HepG2 (cell line): ENCODE measurements around the gene SETD5. TPM values are rescaled to one million over a fixed set of nuclear protein-coding genes. Genes with fewer than 3 reads are reported as not detected.

Experiments used
- EEA1 ChIP-seq: sonication (generic); formaldehyde crosslinking; IDR thresholded peaks from 2 replicates; pipeline ENCODE4 v1.5.1; 2020; ENCODE audit warnings: mild to moderate bottlenecking, missing genetic modification reagents, borderline replicate concordance
- HNRNPK ChIP-seq: fragments of 200-400 bp; formaldehyde crosslinking; IDR thresholded peaks from 2 replicates; pipeline ENCODE4 v1.6.1; 2018; ENCODE audit warnings: low read length, low read depth, moderate library complexity, mild to moderate bottlenecking; ENCODE audit not compliant: poor library complexity, severe bottlenecking
- MIER3 ChIP-seq: IDR thresholded peaks from 2 replicates; pipeline ENCODE4 v1.6.1; 2016; ENCODE audit warnings: missing compliant biosample characterization, borderline replicate concordance
- RCOR2 ChIP-seq: IDR thresholded peaks from 2 replicates; pipeline ENCODE4 v1.6.1; 2016; ENCODE audit warnings: missing biosample characterization, missing genetic modification reagents
- SP1 ChIP-seq, 2 experiments: fragments of 450-650 bp in 1 of 2; sonication (generic) in 1 of 2; formaldehyde crosslinking in 1 of 2; IDR thresholded peaks; 2 replicates each; pipeline versions ENCODE4 v1.4.0 to v1.6.1; 2016 to 2020; ENCODE audit warnings: missing genetic modification reagents in 1 of 2
- ZBTB49 ChIP-seq: sonication (generic); formaldehyde crosslinking; IDR thresholded peaks from 2 replicates; pipeline ENCODE4 v1.4.0; 2020; ENCODE audit warnings: missing genetic modification reagents, borderline replicate concordance
- ZNF343 ChIP-seq: sonication (generic); formaldehyde crosslinking; IDR thresholded peaks from 2 replicates; pipeline ENCODE4 v1.4.0; 2020; ENCODE audit warnings: mild to moderate bottlenecking, missing genetic modification reagents
- ZNF431 ChIP-seq: sonication (generic); formaldehyde crosslinking; IDR thresholded peaks from 2 replicates; pipeline ENCODE4 v1.9.0; 2022; ENCODE audit warnings: missing genetic modification reagents, low read depth, mild to moderate bottlenecking, borderline replicate concordance
- ZXDC ChIP-seq: sonication (generic); formaldehyde crosslinking; IDR thresholded peaks from 2 replicates; pipeline ENCODE4 v1.5.0; 2020; ENCODE audit warnings: mild to moderate bottlenecking, missing genetic modification reagents
- polyA plus RNA-seq, 8 experiments: library from polyadenylated mRNA; depleted of rRNA in 3 of 8; stranded (reverse) in 7 of 8; unstranded in 1 of 8; fragments of >200 nt; fragmentation: Illumina TruSeq in 4 of 8; extraction: Trizol in 4 of 8; gene quantifications; 2 replicates each; pipeline versions ENCODE4 v1.2.1 to v1.2.3, GENCODE V29; 2011 to 2016; ENCODE audit warnings: low read depth in 4 of 8, missing spikeins in 1 of 8, mixed read lengths in 1 of 8; ENCODE audit not compliant: insufficient read depth in 1 of 8
- total RNA-seq, 5 experiments: library from RNA; depleted of rRNA; stranded (reverse); fragments of >200 nt; fragmentation: Illumina TruSeq; extraction: Trizol; gene quantifications; 2 replicates each; pipeline ENCODE4 v1.2.3, GENCODE V29; 2016; ENCODE audit warnings: low read depth in 1 of 5
- TF ChIP-seq, protein P1 (sequence below): sonication (generic); formaldehyde crosslinking; IDR thresholded peaks from 2 replicates; pipeline ENCODE4 v1.4.0; 2020; ENCODE audit warnings: missing genetic modification reagents, borderline replicate concordance
- TF ChIP-seq, protein P2 (sequence below): sonication (generic); formaldehyde crosslinking; IDR thresholded peaks from 2 replicates; pipeline ENCODE4 v1.4.0; 2020; ENCODE audit warnings: missing genetic modification reagents, borderline replicate concordance

The SETD5 gene
- total and polyA plus RNA-seq, 2 of the 13 experiments (the other 11 are each of a cell fraction or from before 2014, with no cell fraction given) = 46.8 to 95.8 TPM

- TF ChIP-seq, protein P1, sequence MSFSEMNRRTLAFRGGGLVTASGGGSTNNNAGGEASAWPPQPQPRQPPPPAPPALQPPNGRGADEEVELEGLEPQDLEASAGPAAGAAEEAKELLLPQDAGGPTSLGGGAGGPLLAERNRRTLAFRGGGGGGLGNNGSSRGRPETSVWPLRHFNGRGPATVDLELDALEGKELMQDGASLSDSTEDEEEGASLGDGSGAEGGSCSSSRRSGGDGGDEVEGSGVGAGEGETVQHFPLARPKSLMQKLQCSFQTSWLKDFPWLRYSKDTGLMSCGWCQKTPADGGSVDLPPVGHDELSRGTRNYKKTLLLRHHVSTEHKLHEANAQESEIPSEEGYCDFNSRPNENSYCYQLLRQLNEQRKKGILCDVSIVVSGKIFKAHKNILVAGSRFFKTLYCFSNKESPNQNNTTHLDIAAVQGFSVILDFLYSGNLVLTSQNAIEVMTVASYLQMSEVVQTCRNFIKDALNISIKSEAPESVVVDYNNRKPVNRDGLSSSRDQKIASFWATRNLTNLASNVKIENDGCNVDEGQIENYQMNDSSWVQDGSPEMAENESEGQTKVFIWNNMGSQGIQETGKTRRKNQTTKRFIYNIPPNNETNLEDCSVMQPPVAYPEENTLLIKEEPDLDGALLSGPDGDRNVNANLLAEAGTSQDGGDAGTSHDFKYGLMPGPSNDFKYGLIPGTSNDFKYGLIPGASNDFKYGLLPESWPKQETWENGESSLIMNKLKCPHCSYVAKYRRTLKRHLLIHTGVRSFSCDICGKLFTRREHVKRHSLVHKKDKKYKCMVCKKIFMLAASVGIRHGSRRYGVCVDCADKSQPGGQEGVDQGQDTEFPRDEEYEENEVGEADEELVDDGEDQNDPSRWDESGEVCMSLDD (CRISPR knock-in tag) = 0 out of 2 replicates have a peak, but pooled peaks have one; percentile 13
- TF ChIP-seq EEA1 (CRISPR knock-in tag) = no peak
- no peak; the same call in 1 of the 2 replicates for TF ChIP-seq ZNF431 (CRISPR knock-in tag)
- TF ChIP-seq ZBTB49 (CRISPR knock-in tag) = no peak
- no peak for TF ChIP-seq RCOR2 (CRISPR knock-in tag)
- peak; percentile 67 for TF ChIP-seq HNRNPK
- peak; percentile 100 for TF ChIP-seq ZXDC
- TF ChIP-seq, protein P2, sequence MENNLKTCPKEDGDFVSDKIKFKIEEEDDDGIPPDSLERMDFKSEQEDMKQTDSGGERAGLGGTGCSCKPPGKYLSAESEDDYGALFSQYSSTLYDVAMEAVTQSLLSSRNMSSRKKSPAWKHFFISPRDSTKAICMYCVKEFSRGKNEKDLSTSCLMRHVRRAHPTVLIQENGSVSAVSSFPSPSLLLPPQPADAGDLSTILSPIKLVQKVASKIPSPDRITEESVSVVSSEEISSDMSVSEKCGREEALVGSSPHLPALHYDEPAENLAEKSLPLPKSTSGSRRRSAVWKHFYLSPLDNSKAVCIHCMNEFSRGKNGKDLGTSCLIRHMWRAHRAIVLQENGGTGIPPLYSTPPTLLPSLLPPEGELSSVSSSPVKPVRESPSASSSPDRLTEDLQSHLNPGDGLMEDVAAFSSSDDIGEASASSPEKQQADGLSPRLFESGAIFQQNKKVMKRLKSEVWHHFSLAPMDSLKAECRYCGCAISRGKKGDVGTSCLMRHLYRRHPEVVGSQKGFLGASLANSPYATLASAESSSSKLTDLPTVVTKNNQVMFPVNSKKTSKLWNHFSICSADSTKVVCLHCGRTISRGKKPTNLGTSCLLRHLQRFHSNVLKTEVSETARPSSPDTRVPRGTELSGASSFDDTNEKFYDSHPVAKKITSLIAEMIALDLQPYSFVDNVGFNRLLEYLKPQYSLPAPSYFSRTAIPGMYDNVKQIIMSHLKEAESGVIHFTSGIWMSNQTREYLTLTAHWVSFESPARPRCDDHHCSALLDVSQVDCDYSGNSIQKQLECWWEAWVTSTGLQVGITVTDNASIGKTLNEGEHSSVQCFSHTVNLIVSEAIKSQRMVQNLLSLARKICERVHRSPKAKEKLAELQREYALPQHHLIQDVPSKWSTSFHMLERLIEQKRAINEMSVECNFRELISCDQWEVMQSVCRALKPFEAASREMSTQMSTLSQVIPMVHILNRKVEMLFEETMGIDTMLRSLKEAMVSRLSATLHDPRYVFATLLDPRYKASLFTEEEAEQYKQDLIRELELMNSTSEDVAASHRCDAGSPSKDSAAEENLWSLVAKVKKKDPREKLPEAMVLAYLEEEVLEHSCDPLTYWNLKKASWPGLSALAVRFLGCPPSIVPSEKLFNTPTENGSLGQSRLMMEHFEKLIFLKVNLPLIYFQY (CRISPR knock-in tag) = no peak
- TF ChIP-seq SP1 (IDR thresholded peaks at IDR 0.05) = no peak
- TF ChIP-seq SP1 (CRISPR knock-in tag; IDR thresholded peaks at IDR 0.05) = peak; percentile 66
- TF ChIP-seq MIER3 (CRISPR knock-in tag) = 0 out of 2 replicates have a peak, but pooled peaks have one; percentile 10
- no peak for TF ChIP-seq ZNF343
These were observed at the start of gene SETD5 (continued) for GRCh38 chr3:9397332-9397905.
